ENCODE results near the gene CARD9.

CARD9 gene

DNA sequence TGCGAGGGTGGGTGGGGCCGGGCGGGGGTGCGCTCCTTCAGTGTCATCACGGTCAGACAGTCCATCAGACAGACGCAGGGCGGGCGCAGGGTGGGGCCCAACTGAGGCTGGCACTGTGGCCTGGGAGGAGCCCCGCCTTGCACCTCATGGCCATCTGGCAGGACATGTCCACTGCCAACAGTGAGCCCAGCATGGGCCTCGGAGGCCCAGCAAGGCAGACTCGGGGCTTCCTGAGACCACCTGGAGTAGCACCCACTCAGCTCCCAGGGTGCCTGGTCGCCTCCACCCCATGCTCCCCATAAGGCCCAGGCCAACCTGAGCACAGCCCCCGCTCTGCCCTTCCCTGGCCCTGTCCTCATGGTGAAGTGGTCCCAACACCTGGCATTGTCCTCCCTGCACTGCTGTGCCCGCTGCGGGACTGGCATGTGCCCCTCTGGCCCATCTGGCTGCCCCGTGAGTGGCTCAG lies 54.7 kb downstream of the CARD9 start:
- DNase-seq = no peak

DNA sequence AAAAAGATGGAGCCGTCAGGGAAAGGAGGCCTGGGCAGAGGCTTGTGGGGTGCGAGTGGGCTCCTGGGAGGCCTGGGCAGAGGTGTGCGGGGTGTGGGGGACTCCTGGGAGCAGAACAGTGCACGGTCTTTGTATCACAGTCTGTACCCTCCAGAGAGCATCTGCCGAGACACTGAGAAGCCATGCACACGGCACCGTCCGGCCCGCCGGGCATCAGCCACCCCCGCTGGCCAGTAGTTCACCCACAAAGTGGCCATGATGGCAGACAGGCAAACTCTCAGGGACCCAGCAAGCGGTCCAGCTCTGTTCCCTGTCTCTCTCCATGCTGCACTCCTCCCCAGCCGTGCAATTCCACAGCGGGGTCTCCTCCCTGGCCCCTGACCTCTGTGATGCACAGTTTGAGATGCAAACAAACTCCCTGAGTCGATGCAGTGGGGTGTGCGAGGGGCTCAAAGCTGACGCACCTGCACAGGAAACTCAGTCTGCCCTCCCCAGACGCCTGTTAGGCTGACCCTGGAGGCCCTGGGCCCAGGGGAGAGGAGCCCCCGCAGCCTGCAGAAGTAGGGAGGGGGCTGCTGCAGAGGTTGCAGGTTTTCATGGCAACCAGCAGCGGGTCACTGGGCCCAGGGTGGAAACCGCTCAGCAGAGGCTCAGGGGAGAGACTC lies 55.2 kb downstream of the CARD9 start:
- no peak for DNase-seq

DNA sequence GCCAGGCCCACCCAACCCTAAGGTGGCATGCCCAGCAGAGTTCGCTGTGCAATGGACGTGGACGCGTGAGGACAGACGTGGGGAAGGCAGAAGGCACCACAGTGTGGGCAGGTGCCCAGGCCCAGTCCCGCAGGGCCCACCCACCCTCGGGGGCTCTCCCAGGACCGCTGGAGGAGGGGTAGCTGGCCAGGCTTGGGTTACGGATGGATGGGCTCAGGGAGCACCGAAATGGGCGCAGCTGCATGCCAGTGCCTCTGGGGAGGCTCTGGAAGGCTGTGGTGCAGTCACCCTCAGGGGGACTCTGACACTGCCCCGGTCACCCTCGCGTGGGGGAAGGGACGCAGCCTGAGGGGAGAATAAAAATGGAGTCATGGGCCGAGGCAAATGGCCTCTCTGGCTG lies 55.8 kb downstream of the CARD9 start:
- DNase-seq = no peak

DNA sequence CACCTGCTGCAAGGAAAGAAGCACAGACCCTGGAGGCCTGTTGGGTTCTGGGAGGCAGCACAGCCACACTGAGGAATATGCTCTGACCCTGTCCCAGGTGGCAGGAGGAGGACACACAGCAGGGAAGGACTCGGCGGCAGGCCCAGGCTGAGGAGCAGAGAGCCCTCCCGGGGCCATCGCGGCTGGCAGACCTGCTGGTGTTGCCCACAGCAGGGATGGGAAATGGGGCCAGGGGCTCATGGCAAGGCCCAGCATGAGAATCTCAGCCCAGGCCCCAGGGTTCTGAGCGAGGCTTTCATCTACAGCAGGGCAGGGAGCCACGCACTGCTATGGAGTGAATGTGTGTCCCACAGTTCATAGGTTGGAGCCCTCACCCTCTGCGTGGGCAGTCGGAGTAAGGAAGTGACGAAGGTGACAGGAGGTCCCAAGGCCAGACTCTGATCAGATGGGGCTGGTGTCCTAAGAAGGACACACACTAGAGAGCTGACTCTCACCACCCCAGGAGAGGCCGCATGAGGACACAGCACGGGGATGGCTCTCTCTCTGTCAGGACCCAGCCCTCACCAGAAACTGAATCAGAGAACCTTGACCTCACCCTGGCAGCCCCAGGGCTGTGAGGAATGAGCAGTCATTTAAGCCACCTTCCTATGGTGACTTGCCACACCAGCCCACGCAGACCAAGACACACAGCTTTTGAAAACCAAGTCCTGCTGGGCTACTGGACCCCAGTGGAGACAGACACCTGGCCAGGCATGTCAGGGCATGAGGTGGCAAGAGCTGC lies 56.4 kb downstream of the CARD9 start:
- DNase-seq = no peak

DNA sequence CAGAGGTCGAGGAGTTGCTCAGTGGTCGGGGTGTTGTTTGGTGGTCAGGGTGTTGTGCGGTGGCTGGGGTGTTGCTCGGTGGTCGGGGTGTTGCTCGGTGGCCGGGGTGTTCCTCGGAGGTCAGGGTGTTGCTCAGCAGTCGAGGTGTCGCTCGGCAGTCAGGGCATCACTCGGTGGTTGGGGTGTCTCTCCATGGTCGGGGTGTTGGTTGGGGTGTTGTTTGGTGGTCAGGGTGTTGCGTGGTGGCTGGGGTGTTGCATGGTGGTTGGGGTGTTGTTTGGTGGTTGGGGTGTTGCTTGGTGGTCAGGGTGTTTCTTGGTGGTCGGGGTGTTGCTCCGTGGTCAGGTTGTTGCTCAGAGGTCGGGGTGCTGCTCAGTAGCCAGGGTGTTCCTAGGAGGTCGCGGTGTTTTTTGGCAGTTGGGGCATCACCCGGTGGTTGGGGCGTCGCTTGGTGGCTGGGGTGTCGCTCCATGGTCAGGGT lies 57.2 kb downstream of the CARD9 start:
- no peak for DNase-seq

DNA sequence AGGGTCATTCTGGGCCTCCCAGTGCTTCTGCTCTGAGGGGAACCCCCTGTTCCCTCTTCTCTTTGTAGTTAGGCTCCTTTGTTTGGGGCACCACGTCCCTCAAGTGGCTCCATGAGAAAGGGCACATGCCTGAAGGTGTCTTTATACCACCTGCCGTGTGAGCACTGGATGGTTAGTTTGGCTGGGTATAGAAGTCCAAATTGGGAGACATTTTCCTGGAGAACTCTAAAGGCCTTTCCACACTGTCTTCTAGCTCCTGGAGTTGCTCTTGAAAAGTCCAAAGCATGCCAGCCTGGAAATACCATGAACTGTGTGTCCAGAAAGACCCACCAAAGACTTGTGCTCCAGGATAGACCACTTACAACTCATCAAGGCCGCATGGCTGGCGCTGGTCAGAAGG lies 58.5 kb downstream of the CARD9 start:
- no peak for DNase-seq

DNA sequence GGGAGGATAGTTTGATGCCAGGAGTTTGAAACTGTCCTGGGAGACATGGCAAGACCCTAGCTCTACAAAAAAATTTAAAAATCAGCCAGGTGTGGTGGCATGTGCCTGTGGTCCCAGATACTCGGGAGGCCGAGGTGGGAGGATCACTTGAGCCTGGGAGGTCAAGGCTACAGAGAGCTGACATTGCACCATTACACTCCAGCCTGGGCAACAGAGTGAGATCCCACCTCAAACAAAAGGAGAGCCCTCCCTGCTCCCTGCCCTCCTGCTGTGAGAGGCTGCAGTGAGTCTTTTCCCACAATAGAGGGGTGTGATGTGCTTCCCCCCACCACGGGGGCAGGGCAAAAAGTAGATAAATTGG lies 59.4 kb downstream of the CARD9 start:
- no peak for DNase-seq

Measured in KG1 (cell line).